GM12878 (cell line): ENCODE results near the gene DPF3. TPM values are rescaled to one million over a fixed set of nuclear protein-coding genes. Genes with fewer than 3 reads are reported as not detected.
A peak's percentile ranks its signal among the peaks of the same experiment; 100 is the strongest.

Experiments
- ATAC-seq: fragments of 200-7000 bp; cut with Tn5 transposase; 3 replicates; pipeline ENCODE4 v1.9.1; 2020; ENCODE audit warnings: mild to moderate bottlenecking, moderate library complexity
- BruUV-seq: library from RNA; stranded (reverse); fragments of 400-500 nt; replicated peaks from 2 replicates; lab custom pipeline; 2021; lab: Mats Ljungman, UMichigan
- CTCF ChIA-PET: fragments of 300-600 bp; sonication (Branson Sonifier 250); formaldehyde crosslinking; extraction: SDS; loops from one replicate; lab custom pipeline; 2021; ENCODE audit warnings: inconsistent platforms; lab: Yijun Ruan, JAX
- POLR2A ChIA-PET: fragments of 350-600 bp; formaldehyde crosslinking; extraction: SDS; loops from one replicate; lab custom pipeline; 2021; ENCODE audit warnings: inconsistent platforms; lab: Charles Lee
- RAD21 ChIA-PET: fragments of 300-600 bp; sonication (Branson Sonifier 250); formaldehyde crosslinking; loops from one replicate; lab custom pipeline; 2023; ENCODE audit warnings: antibody characterized with exemption; ENCODE audit not compliant: unreplicated experiment; lab: Charles Lee
- SMC1A ChIA-PET: fragments of 300-600 bp; sonication (Branson Sonifier 250); formaldehyde crosslinking; loops from one replicate; lab custom pipeline; 2023; ENCODE audit not compliant: unreplicated experiment, uncharacterized antibody; lab: Charles Lee
- DNase-seq: peaks from one replicate; pipeline ENCODE4 v3.0.0-alpha.2; 2011; ENCODE audit warnings: low read depth, low spot score
- FAIRE-seq: peaks from 3 replicates; lab custom pipeline; 2011; peaks lifted over from hg19 to GRCh38; lab: Jason Lieb, UNC
- H2AFZ ChIP-seq: 2 replicates; pipeline ENCODE4 v1.6.0; 2011; ENCODE audit warnings: low read depth, low read length, control low read depth; ENCODE audit not compliant: control insufficient read depth
- H3K27ac ChIP-seq: 2 replicates; pipeline ENCODE4 v1.5.1; 2011; ENCODE audit warnings: control low read depth; ENCODE audit not compliant: control insufficient read depth, insufficient read depth
- H3K27me3 ChIP-seq, 2 experiments: replicated peaks in 1 of 2; 2 replicates each; pipeline versions ENCODE4 v1.6.0 to v1.6.1; 2011; ENCODE audit warnings: low read length in 1 of 2; ENCODE audit not compliant: control insufficient read depth in 2 of 2, insufficient read depth in 2 of 2
- H3K36me3 ChIP-seq, 2 experiments: 2 replicates each; pipeline ENCODE4 v1.5.1; 2011; ENCODE audit warnings: low read length in 1 of 2; ENCODE audit not compliant: control insufficient read depth in 2 of 2, insufficient read depth in 2 of 2
- H3K4me1 ChIP-seq: 2 replicates; pipeline ENCODE4 v1.6.1; 2011; ENCODE audit warnings: mild to moderate bottlenecking, low read length, moderate library complexity, mixed read lengths; ENCODE audit not compliant: control insufficient read depth, insufficient read depth
- H3K4me2 ChIP-seq: 2 replicates; pipeline ENCODE4 v1.6.0; 2011; ENCODE audit warnings: control low read depth; ENCODE audit not compliant: control insufficient read depth, insufficient read depth
- H3K4me3 ChIP-seq: fragments of 200-600 bp; sonication (generic); 2 replicates; pipeline ENCODE4 v1.5.1; 2016
- H3K79me2 ChIP-seq: 2 replicates; pipeline ENCODE4 v1.6.0; 2011; ENCODE audit warnings: low read length; ENCODE audit not compliant: control insufficient read depth, insufficient read depth
- H3K9ac ChIP-seq: 2 replicates; pipeline ENCODE4 v1.8.0; 2011; ENCODE audit warnings: low read length, control low read depth, mixed read lengths; ENCODE audit not compliant: control insufficient read depth, insufficient read depth
- H3K9me3 ChIP-seq: replicated peaks from 3 replicates; pipeline ENCODE4 v1.5.1; 2011; ENCODE audit warnings: mild to moderate bottlenecking, low read length; ENCODE audit not compliant: control insufficient read depth, insufficient read depth
- H4K20me1 ChIP-seq: 2 replicates; pipeline ENCODE4 v1.6.0; 2011; ENCODE audit not compliant: control insufficient read depth, insufficient read depth
- CREM ChIP-seq: IDR thresholded peaks from 2 replicates; pipeline ENCODE4 v1.6.1; 2014; ENCODE audit warnings: antibody characterized with exemption, low read depth
- HCFC1 ChIP-seq: fragments of 150-350 bp; IDR thresholded peaks from 2 replicates; pipeline ENCODE4 v1.6.1; 2014; ENCODE audit warnings: low read length
- JUNB ChIP-seq: IDR thresholded peaks from 2 replicates; pipeline ENCODE4 v1.6.1; 2016; ENCODE audit warnings: antibody characterized with exemption, mild to moderate bottlenecking
- KDM1A ChIP-seq: fragments of 200-600 bp; sonication (generic); IDR thresholded peaks from 2 replicates; pipeline ENCODE4 v1.6.1; 2016; ENCODE audit warnings: borderline replicate concordance
- NBN ChIP-seq: fragments of 450-650 bp; IDR thresholded peaks from 2 replicates; pipeline ENCODE4 v1.6.1; 2016
- NFIC ChIP-seq: IDR thresholded peaks from 2 replicates; pipeline ENCODE4 v1.6.1; 2012; ENCODE audit warnings: low read depth, mild to moderate bottlenecking, inconsistent platforms, low read length, moderate library complexity
- NR2C2 ChIP-seq: IDR thresholded peaks from 2 replicates; pipeline ENCODE4 v1.6.1; 2011; ENCODE audit warnings: borderline replicate concordance, low read depth; ENCODE audit not compliant: control insufficient read depth, insufficient read length
- RAD51 ChIP-seq: fragments of 450-650 bp; IDR thresholded peaks from 2 replicates; pipeline ENCODE4 v1.6.1; 2016; ENCODE audit warnings: moderate library complexity, mild to moderate bottlenecking, inconsistent platforms
- TARDBP ChIP-seq: IDR thresholded peaks from 2 replicates; pipeline ENCODE4 v1.6.1; 2016; ENCODE audit warnings: borderline replicate concordance
- TCF3 ChIP-seq: IDR thresholded peaks from 2 replicates; pipeline ENCODE4 v1.6.1; 2012; ENCODE audit warnings: low read depth, mild to moderate bottlenecking, low read length, borderline replicate concordance; ENCODE audit not compliant: insufficient read depth
- WGBS: methylation state at CpG from one replicate; pipeline ENCODE4 v1.1.6; 2016; ENCODE audit warnings: low lambda C conversion rate; ENCODE audit not compliant: insufficient replicate concordance, insufficient coverage; ENCODE audit errors: missing lambda C conversion rate; 5-methylcytosine and 5-hydroxymethylcytosine counted together
- in situ Hi-C: fragments of 300-500 bp; cut with MboI; formaldehyde crosslinking; loops from 9 replicates; pipeline ENCODE4 v1.14.3; 2018; ENCODE audit warnings: mixed read lengths
- intact Hi-C: fragments of 100-400 bp; cut with micrococcal nuclease; formaldehyde crosslinking; loops from one replicate; pipeline ENCODE4 v1.14.2; 2022; ENCODE audit not compliant: unreplicated experiment
- polyA plus RNA-seq, 11 experiments: library from polyadenylated mRNA; depleted of rRNA in 4 of 11; unstranded in 6 of 11; stranded (reverse) in 5 of 11; fragments of >200 nt; fragmentation: Nextera tagmentation in 4 of 11; fragmentation: Illumina TruSeq in 1 of 11; extraction: Ambion mirVana in 4 of 11; extraction: Trizol in 1 of 11; gene quantifications; 1 replicate in 1 of 11; 2 replicates in 10 of 11; pipeline versions ENCODE4 v1.2.1 to v1.2.3, GENCODE V29; 2011 to 2016; ENCODE audit warnings: inconsistent platforms in 2 of 11, missing spikeins in 2 of 11, low read depth in 1 of 11
- total RNA-seq, 4 experiments: library from RNA; depleted of rRNA in 3 of 4; stranded (reverse); fragments of >200 nt in 3 of 4; fragmentation: Illumina TruSeq in 1 of 4; extraction: Trizol in 1 of 4; gene quantifications; 2 replicates each; pipeline versions ENCODE4 v1.2.1 to v1.2.3, GENCODE V29; 2013 to 2021
- TF ChIP-seq, protein P1 (sequence below): fragments of 450-650 bp; IDR thresholded peaks from 2 replicates; pipeline ENCODE4 v1.6.1; 2018; ENCODE audit warnings: mild to moderate bottlenecking, low read depth, moderate library complexity; ENCODE audit not compliant: partially characterized antibody
- TF ChIP-seq, protein P2 (sequence below): fragments of 450-650 bp; IDR thresholded peaks from 2 replicates; pipeline ENCODE4 v1.6.1; 2016; ENCODE audit warnings: mild to moderate bottlenecking, moderate library complexity, borderline replicate concordance
- TF ChIP-seq, protein P3 (sequence below): fragments of 150-350 bp; IDR thresholded peaks from 2 replicates; pipeline ENCODE4 v1.6.1; 2016; ENCODE audit warnings: low read depth, low read length

The DPF3 gene
- total and polyA plus RNA-seq, 10 of the 15 experiments (the other 5 are each of a cell fraction or from before 2014, with no cell fraction given), result 0.69 to 8.0 (median 2.2) TPM

DNA sequence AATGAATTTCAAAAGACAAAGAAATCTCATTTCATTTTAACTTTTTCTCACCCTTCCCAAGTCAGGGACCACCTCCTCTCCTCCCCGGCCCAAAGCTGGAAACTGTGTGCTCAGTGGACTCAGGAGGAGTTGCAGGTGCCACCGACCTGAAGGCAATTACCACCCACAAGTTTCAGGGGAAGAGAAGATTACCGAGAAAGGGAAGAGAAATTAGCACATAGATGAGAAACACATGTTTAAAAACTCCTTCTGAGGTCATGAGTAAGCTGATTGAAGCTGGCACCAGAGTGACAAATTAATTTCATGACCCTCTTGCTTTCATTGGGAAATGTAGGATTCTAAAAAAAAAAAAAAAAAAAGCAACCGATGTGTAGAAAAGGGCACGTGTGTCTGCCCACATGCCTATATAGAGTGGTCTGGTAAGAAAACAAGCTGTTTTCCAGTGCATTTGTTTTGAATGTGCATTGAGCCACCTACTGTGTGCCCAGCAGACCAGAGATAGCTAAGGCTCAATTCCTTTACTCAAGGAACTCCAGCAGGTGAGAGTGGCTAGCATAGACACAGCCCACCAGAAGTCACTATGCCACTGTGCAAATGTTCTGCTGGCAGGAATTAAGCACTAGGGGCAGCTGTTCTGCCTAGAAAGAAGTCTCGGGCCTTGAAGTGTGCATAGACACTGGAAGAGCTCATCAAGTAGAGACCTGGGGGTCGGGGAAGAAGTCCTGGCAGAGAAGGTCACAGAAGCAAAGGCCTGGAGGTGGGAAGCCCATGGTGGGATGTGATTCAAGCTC lies 30.5 kb downstream of the DPF3 start:
- BruUV-seq, result no TSS peak
- TF ChIP-seq RAD51 (no peak), NBN (0 out of 2 replicates have a peak, but pooled peaks have one; percentile 29), CREM (no peak), NFIC (no peak), TARDBP (no peak), TCF3 (no peak), HCFC1 (no peak), KDM1A (no peak), NR2C2 (no peak), JUNB (no peak)
- TF ChIP-seq, protein P1, sequence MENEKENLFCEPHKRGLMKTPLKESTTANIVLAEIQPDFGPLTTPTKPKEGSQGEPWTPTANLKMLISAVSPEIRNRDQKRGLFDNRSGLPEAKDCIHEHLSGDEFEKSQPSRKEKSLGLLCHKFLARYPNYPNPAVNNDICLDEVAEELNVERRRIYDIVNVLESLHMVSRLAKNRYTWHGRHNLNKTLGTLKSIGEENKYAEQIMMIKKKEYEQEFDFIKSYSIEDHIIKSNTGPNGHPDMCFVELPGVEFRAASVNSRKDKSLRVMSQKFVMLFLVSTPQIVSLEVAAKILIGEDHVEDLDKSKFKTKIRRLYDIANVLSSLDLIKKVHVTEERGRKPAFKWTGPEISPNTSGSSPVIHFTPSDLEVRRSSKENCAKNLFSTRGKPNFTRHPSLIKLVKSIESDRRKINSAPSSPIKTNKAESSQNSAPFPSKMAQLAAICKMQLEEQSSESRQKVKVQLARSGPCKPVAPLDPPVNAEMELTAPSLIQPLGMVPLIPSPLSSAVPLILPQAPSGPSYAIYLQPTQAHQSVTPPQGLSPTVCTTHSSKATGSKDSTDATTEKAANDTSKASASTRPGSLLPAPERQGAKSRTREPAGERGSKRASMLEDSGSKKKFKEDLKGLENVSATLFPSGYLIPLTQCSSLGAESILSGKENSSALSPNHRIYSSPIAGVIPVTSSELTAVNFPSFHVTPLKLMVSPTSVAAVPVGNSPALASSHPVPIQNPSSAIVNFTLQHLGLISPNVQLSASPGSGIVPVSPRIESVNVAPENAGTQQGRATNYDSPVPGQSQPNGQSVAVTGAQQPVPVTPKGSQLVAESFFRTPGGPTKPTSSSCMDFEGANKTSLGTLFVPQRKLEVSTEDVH, result no peak
- TF ChIP-seq, protein P2, sequence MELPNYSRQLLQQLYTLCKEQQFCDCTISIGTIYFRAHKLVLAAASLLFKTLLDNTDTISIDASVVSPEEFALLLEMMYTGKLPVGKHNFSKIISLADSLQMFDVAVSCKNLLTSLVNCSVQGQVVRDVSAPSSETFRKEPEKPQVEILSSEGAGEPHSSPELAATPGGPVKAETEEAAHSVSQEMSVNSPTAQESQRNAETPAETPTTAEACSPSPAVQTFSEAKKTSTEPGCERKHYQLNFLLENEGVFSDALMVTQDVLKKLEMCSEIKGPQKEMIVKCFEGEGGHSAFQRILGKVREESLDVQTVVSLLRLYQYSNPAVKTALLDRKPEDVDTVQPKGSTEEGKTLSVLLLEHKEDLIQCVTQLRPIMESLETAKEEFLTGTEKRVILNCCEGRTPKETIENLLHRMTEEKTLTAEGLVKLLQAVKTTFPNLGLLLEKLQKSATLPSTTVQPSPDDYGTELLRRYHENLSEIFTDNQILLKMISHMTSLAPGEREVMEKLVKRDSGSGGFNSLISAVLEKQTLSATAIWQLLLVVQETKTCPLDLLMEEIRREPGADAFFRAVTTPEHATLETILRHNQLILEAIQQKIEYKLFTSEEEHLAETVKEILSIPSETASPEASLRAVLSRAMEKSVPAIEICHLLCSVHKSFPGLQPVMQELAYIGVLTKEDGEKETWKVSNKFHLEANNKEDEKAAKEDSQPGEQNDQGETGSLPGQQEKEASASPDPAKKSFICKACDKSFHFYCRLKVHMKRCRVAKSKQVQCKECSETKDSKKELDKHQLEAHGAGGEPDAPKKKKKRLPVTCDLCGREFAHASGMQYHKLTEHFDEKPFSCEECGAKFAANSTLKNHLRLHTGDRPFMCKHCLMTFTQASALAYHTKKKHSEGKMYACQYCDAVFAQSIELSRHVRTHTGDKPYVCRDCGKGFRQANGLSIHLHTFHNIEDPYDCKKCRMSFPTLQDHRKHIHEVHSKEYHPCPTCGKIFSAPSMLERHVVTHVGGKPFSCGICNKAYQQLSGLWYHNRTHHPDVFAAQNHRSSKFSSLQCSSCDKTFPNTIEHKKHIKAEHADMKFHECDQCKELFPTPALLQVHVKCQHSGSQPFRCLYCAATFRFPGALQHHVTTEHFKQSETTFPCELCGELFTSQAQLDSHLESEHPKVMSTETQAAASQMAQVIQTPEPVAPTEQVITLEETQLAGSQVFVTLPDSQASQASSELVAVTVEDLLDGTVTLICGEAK, result no peak
- TF ChIP-seq, protein P3, sequence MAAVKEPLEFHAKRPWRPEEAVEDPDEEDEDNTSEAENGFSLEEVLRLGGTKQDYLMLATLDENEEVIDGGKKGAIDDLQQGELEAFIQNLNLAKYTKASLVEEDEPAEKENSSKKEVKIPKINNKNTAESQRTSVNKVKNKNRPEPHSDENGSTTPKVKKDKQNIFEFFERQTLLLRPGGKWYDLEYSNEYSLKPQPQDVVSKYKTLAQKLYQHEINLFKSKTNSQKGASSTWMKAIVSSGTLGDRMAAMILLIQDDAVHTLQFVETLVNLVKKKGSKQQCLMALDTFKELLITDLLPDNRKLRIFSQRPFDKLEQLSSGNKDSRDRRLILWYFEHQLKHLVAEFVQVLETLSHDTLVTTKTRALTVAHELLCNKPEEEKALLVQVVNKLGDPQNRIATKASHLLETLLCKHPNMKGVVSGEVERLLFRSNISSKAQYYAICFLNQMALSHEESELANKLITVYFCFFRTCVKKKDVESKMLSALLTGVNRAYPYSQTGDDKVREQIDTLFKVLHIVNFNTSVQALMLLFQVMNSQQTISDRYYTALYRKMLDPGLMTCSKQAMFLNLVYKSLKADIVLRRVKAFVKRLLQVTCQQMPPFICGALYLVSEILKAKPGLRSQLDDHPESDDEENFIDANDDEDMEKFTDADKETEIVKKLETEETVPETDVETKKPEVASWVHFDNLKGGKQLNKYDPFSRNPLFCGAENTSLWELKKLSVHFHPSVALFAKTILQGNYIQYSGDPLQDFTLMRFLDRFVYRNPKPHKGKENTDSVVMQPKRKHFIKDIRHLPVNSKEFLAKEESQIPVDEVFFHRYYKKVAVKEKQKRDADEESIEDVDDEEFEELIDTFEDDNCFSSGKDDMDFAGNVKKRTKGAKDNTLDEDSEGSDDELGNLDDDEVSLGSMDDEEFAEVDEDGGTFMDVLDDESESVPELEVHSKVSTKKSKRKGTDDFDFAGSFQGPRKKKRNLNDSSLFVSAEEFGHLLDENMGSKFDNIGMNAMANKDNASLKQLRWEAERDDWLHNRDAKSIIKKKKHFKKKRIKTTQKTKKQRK, result no peak

More for the DNA sequence above, 30.5 kb downstream of the DPF3 start:
- CTCF ChIA-PET, result interaction anchor here (0.6 to 3.4 kb wide), 15 partner anchors 19 to 350 kb away, joined by 3 to 12 read pairs (median 4); partner anchors contain the start of gene DPF3
- RAD21 ChIA-PET, result interaction anchor here (0.6 to 2.7 kb wide), 14 partner anchors 9 to 350 kb away, joined by 3 to 15 read pairs (median 4); partner anchors contain the start of gene DPF3
- no peaks in the 10 kb centered on the region for H3K9me3 ChIP-seq
- SMC1A ChIA-PET, result interaction anchor here (0.5 to 3.5 kb wide), 26 partner anchors 9 to 412 kb away, joined by 3 to 15 read pairs (median 3); partner anchors contain the start of gene DPF3
- WGBS, result 19% methylated on average over 7 of the region's 7 CpGs
- no peaks in the 10 kb centered on the region for H3K27me3 ChIP-seq
- intact Hi-C loops, result no loop called here
- peak overlapping the region; percentile 10 for H3K4me2 ChIP-seq
- peaks cover 8% of the 10 kb centered on the region for H3K4me1 ChIP-seq
- H3K9ac ChIP-seq, result no peak overlapping the region
- no peaks in the 10 kb centered on the region for H3K79me2 ChIP-seq
- no peak overlapping the region for H2AFZ ChIP-seq
- H3K27ac ChIP-seq, result no peak overlapping the region
- H4K20me1 ChIP-seq, result no peaks in the 10 kb centered on the region
- peak; percentile 23 for FAIRE-seq
- H3K36me3 ChIP-seq, result no peaks in the 10 kb centered on the region
- H3K4me3 ChIP-seq, result no peak overlapping the region
- POLR2A ChIA-PET, result interaction anchor here (0.6 to 1.7 kb wide), 7 partner anchors 8 to 1393 kb away, joined by 3 to 7 read pairs (median 3); partner anchors contain the start of gene DPF3
- in situ Hi-C loops, result no loop called here
- DNase-seq, result peak; percentile 68
- ATAC-seq, result peak; percentile 94
